OCI-LY7 (cell line): ENCODE results near the gene FASLG.

Source experiments
- CTCF ChIP-seq: fragments of 200-600 bp; sonication (generic); conservative IDR thresholded peaks from 2 replicates; pipeline ENCODE4 v1.5.1; 2014; ENCODE audit warnings: mild to moderate bottlenecking, antibody characterized with exemption, low read length, moderate library complexity, mixed read lengths
- EZH2phosphoT487 ChIP-seq: fragments of 200-600 bp; sonication (generic); IDR thresholded peaks from 2 replicates; pipeline ENCODE4 v1.6.1; 2018; ENCODE audit warnings: low read depth, borderline replicate concordance, mild to moderate bottlenecking, mixed run types, antibody characterized with exemption, low read length, moderate library complexity, mixed read lengths

GRCh38 chr1:172612478-172612877 is 46.4 kb upstream of the FASLG start:
- TF ChIP-seq CTCF, result no peak
- no peak for TF ChIP-seq EZH2phosphoT487
